ENCODE results near the gene OR52I1.

OR52I1 gene

DNA sequence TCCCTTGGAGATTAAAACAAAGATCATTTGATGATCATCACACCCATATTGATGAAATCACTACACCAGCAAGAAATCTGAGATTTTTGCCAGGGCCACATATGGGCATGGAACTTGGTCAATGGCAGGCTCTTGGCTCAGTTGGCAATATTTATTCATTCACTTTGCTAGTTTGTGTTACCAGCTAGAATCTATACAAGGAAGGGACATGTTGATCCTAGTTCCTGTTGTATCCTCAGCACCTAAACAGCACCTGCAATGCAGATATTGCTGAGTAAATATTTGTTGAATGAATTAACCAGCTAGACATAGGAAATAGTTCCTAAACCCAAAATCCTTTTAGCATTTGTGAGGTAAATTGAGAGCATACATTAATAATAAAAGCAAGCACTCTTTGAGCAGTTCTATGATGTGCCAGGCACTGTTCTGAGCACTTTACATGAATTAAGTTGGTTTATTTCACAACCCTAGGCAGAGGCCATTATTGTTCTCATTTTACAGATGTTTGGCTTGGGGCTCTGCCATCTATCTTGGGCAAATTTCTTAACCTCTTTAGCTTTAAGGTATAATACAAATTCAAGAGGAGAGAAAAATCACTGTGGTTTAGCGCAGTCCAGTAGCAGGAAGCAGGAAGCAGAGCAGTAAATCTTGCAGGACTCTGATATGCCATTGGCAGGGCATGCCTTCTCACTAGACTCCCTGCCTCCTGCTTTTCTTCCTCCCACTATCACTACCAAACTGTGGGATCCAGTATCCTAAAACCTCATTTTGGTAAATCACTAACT, 12.6 kb downstream of the OR52I1 start:
- H3K36me3 ChIP-seq (ENCODE audit: control insufficient read depth, insufficient read depth, low read length) = no peaks in the 10 kb centered on the region
- no peak overlapping the region for H3K9ac ChIP-seq (ENCODE audit: low read length)
- WGBS (ENCODE audit: extremely low coverage, insufficient coverage, low lambda C conversion rate) = no CpG with 5 or more reads among the region's 1 CpG
- no peak overlapping the region for H3K4me3 ChIP-seq (ENCODE audit: low read length)
- no peak overlapping the region for H3K23ac ChIP-seq (ENCODE audit: low read length)
- no peak overlapping the region for H3K27ac ChIP-seq (ENCODE audit: low read depth, low read length)
- H3K79me2 ChIP-seq (ENCODE audit: control insufficient read depth, insufficient read depth, low read length) = no peaks in the 10 kb centered on the region
- no peak overlapping the region for H2BK120ac ChIP-seq (ENCODE audit: low read depth, low read length)
- H4K5ac ChIP-seq (ENCODE audit: low read length) = no peak overlapping the region
- no peak overlapping the region for H3K18ac ChIP-seq (ENCODE audit: low read length)
- H3K4ac ChIP-seq (ENCODE audit: low read depth, low read length) = no peak overlapping the region
- no peak overlapping the region for H2BK5ac ChIP-seq (ENCODE audit: low read length)
- peaks cover 2% of the 10 kb centered on the region for H3K4me1 ChIP-seq (ENCODE audit: control insufficient read depth, low read depth, low read length)
- no peaks in the 10 kb centered on the region for H3K27me3 ChIP-seq (ENCODE audit: insufficient read depth, low read length, poor library complexity)
- H3K79me1 ChIP-seq (ENCODE audit: low read length) = no peaks in the 10 kb centered on the region
- H2AK5ac ChIP-seq (ENCODE audit: low read length) = no peak overlapping the region
- H4K8ac ChIP-seq (ENCODE audit: low read depth, low read length) = no peak overlapping the region
- no peak overlapping the region for H3K56ac ChIP-seq (ENCODE audit: low read length)
- no peak overlapping the region for H2BK15ac ChIP-seq (replicated peaks; ENCODE audit: low read depth)
- H3K4me2 ChIP-seq (ENCODE audit: low read length) = no peak overlapping the region
- no peak for DNase-seq

DNA sequence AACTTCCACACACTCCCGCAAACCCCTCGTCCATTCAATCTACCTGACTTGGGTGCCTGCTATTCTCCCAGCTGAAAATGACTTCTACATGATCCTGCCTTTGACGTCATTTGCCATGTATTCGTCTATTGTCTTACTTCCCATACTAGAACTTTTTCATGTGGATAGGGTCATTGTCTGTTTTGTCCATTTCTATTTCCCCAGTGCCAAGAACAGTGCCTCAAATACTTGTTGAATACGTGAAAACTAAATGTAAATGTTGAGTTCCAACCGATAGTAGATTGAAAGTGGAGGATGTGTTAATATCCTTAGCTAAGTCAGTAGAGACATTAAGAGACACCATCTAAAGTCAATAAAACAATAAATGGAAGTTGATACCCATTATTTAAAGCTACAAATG, 13.3 kb downstream of the OR52I1 start:
- Histone ChIP-seq H4K5ac (ENCODE audit: low read length) (no peak overlapping the region), H3K9ac (ENCODE audit: low read length) (no peak overlapping the region), H3K56ac (ENCODE audit: low read length) (no peak overlapping the region), H2BK5ac (ENCODE audit: low read length) (no peak overlapping the region), H3K4me1 (ENCODE audit: control insufficient read depth, low read depth, low read length) (peaks cover 2% of the 10 kb centered on the region), H3K4me3 (ENCODE audit: low read length) (no peak overlapping the region), H3K36me3 (ENCODE audit: control insufficient read depth, insufficient read depth, low read length) (no peaks in the 10 kb centered on the region), H2BK120ac (ENCODE audit: low read depth, low read length) (no peak overlapping the region), H3K4ac (ENCODE audit: low read depth, low read length) (no peak overlapping the region), H2AK5ac (ENCODE audit: low read length) (no peak overlapping the region), H4K8ac (ENCODE audit: low read depth, low read length) (no peak overlapping the region), H3K27ac (ENCODE audit: low read depth, low read length) (no peak overlapping the region), H3K18ac (ENCODE audit: low read length) (no peak overlapping the region), H3K4me2 (ENCODE audit: low read length) (peak overlapping the region; percentile 5), H2BK15ac (replicated peaks; ENCODE audit: low read depth) (no peak overlapping the region), H3K27me3 (ENCODE audit: insufficient read depth, low read length, poor library complexity) (no peaks in the 10 kb centered on the region), H3K23ac (ENCODE audit: low read length) (no peak overlapping the region), H3K79me1 (ENCODE audit: low read length) (no peaks in the 10 kb centered on the region), H3K79me2 (ENCODE audit: control insufficient read depth, insufficient read depth, low read length) (no peaks in the 10 kb centered on the region)
- DNase-seq = no peak
- no CpG with 5 or more reads among the region's 6 CpGs for WGBS (ENCODE audit: extremely low coverage, insufficient coverage, low lambda C conversion rate)

DNA sequence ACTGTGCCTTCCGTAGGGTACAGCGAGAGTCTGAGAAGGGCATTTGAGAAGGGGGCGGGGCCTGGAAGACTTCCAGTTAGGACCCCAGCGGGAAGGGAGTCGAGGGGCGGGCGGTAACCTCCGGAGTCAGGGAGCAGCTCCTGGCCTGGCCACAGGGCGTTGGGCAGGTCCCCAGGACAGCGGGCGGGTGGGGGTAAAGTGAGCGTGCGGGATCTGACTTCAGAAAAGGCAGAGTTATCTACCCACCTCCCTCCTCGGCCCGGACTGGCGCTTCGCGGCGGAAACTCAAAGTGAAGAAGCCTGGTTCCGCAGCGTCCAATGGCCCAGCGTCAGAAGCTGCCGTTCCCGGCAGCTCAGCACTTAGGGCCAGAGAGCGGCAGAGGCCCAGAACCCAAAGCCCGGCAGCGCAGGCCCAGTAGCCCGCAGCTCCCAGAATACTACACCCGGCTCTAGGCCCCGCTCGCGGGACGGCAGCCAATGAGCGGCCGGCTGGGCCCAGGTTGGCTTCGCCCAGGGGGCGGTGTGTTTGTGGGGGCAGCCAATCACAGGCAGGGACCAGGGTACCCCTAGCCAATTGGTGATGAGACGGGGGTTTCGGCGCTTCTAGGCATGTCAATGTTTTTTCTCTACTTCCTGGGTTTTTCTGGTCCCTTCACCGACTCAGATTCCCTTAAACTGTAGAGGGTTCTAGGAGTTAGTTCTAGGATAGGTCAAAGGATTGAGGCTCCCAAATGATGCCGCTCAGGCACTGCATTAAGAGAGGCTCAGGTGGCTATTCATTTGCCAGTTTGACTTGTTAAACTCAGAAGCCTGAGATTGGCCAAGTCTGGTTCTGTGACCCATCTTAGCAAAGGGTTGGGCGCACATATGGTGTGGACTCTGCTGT, 14.2 kb downstream of the OR52I1 start, which contains the start of gene TRIM68:
Gene TRIM68 (minus strand): TSS at position 451 of the 886 bp plus-strand sequence. CDS start 2,727 bp downstream, outside the sequence.
- Histone ChIP-seq H3K4ac (ENCODE audit: low read depth, low read length) (peak within 1 kb of the TSS; percentile 72), H2BK120ac (ENCODE audit: low read depth, low read length) (no peak within 1 kb of the TSS), H3K36me3 (ENCODE audit: control insufficient read depth, insufficient read depth, low read length) (no peaks in the 10 kb centered on the region), H3K9ac (ENCODE audit: low read length) (peak within 1 kb of the TSS; percentile 80), H3K4me1 (ENCODE audit: control insufficient read depth, low read depth, low read length) (peaks cover 2% of the 10 kb centered on the region), H2BK5ac (ENCODE audit: low read length) (no peak within 1 kb of the TSS), H3K23ac (ENCODE audit: low read length) (no peak within 1 kb of the TSS), H3K79me2 (ENCODE audit: control insufficient read depth, insufficient read depth, low read length) (no peaks in the 10 kb centered on the region), H4K5ac (ENCODE audit: low read length) (peak within 1 kb of the TSS; percentile 96), H2BK15ac (replicated peaks; ENCODE audit: low read depth) (no peak within 1 kb of the TSS), H3K18ac (ENCODE audit: low read length) (peak within 1 kb of the TSS; percentile 70), H3K56ac (ENCODE audit: low read length) (peak within 1 kb of the TSS; percentile 88), H2AK5ac (ENCODE audit: low read length) (no peak within 1 kb of the TSS), H3K4me3 (ENCODE audit: low read length) (peak within 1 kb of the TSS; percentile 80), H3K79me1 (ENCODE audit: low read length) (no peaks in the 10 kb centered on the region), H3K27ac (ENCODE audit: low read depth, low read length) (peak within 1 kb of the TSS; percentile 81), H3K27me3 (ENCODE audit: insufficient read depth, low read length, poor library complexity) (no peaks in the 10 kb centered on the region), H3K4me2 (ENCODE audit: low read length) (peak within 1 kb of the TSS; percentile 37), H4K8ac (ENCODE audit: low read depth, low read length) (peak within 1 kb of the TSS; percentile 99)
- DNase-seq = peak; percentile 98
- WGBS (ENCODE audit: extremely low coverage, insufficient coverage, low lambda C conversion rate) = no CpG with 5 or more reads among the region's 43 CpGs

DNA sequence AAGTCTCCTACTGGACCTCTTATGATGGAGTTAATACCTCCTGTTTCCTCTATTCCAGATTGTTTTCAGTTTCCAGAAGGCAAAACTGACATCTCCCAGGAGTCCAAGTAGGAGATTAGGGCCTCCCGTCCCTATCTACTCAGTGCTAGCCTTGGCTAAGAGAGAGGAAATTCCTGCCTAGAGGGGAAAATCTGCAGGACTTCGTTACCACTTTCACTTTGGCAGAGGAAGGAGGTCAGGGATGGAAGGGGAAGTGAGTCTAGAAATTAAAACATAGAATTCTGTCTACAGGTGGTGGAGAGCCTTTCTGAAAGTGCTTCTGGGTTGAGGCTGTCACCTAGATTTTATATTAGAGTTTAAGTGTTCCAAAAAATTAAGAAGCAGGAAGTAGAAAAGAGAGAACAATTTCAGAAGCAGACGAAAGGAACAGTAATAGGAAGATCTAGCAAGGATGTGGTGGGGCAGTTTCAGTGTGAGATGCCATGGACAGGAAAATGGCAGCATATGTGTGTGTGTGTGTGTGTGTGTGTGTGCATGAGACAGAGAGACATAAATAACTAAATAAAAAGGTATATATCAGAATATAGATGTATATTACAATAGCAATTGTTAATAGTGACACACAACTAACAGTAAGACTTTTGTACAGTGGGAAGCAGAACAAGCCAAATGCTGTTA, 16.6 kb downstream of the OR52I1 start:
- peaks cover 2% of the 10 kb centered on the region for H3K4me1 ChIP-seq (ENCODE audit: control insufficient read depth, low read depth, low read length)
- no CpG with 5 or more reads among the region's 3 CpGs for WGBS (ENCODE audit: extremely low coverage, insufficient coverage, low lambda C conversion rate)
- no peak overlapping the region for H3K4ac ChIP-seq (ENCODE audit: low read depth, low read length)
- H3K4me2 ChIP-seq (ENCODE audit: low read length) = no peak overlapping the region
- no peak overlapping the region for H3K27ac ChIP-seq (ENCODE audit: low read depth, low read length)
- H3K27me3 ChIP-seq (ENCODE audit: insufficient read depth, low read length, poor library complexity) = no peaks in the 10 kb centered on the region
- no peaks in the 10 kb centered on the region for H3K79me2 ChIP-seq (ENCODE audit: control insufficient read depth, insufficient read depth, low read length)
- H4K5ac ChIP-seq (ENCODE audit: low read length) = no peak overlapping the region
- no peak overlapping the region for H2BK15ac ChIP-seq (replicated peaks; ENCODE audit: low read depth)
- H3K79me1 ChIP-seq (ENCODE audit: low read length) = no peaks in the 10 kb centered on the region
- peak; percentile 3 for DNase-seq
- no peak overlapping the region for H2BK120ac ChIP-seq (ENCODE audit: low read depth, low read length)
- no peak overlapping the region for H3K18ac ChIP-seq (ENCODE audit: low read length)
- no peak overlapping the region for H4K8ac ChIP-seq (ENCODE audit: low read depth, low read length)
- no peak overlapping the region for H3K4me3 ChIP-seq (ENCODE audit: low read length)
- H3K36me3 ChIP-seq (ENCODE audit: control insufficient read depth, insufficient read depth, low read length) = no peaks in the 10 kb centered on the region
- H3K9ac ChIP-seq (ENCODE audit: low read length) = no peak overlapping the region
- H3K23ac ChIP-seq (ENCODE audit: low read length) = no peak overlapping the region
- H3K56ac ChIP-seq (ENCODE audit: low read length) = no peak overlapping the region
- no peak overlapping the region for H2AK5ac ChIP-seq (ENCODE audit: low read length)
- H2BK5ac ChIP-seq (ENCODE audit: low read length) = no peak overlapping the region

DNA sequence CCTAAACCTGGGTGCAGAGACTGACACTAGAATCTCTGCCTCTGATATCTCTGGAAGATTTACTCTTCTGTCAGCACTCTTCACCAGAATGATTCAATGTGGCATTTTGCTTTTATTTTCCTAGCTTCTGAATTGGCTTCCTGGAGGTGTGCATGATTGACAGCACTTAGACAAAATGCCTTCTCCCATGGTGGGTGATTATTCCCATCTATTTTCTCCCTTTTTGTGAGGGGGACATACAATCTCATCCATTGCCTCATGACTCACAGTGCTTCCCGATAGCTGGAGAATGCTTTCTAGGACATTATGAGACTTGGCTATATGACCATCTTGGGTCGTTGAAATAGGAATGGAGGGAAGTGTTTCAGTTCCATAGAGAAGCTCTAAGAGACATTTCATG, 18.1 kb downstream of the OR52I1 start:
- Histone ChIP-seq H3K79me2 (ENCODE audit: control insufficient read depth, insufficient read depth, low read length) (no peaks in the 10 kb centered on the region), H3K56ac (ENCODE audit: low read length) (no peak overlapping the region), H2BK120ac (ENCODE audit: low read depth, low read length) (no peak overlapping the region), H3K4ac (ENCODE audit: low read depth, low read length) (no peak overlapping the region), H2AK5ac (ENCODE audit: low read length) (no peak overlapping the region), H3K4me1 (ENCODE audit: control insufficient read depth, low read depth, low read length) (peaks cover 1% of the 10 kb centered on the region), H3K23ac (ENCODE audit: low read length) (no peak overlapping the region), H3K4me2 (ENCODE audit: low read length) (no peak overlapping the region), H2BK15ac (replicated peaks; ENCODE audit: low read depth) (no peak overlapping the region), H3K9ac (ENCODE audit: low read length) (no peak overlapping the region), H4K5ac (ENCODE audit: low read length) (no peak overlapping the region), H4K8ac (ENCODE audit: low read depth, low read length) (no peak overlapping the region), H3K27ac (ENCODE audit: low read depth, low read length) (no peak overlapping the region), H3K18ac (ENCODE audit: low read length) (no peak overlapping the region), H3K79me1 (ENCODE audit: low read length) (no peaks in the 10 kb centered on the region), H3K36me3 (ENCODE audit: control insufficient read depth, insufficient read depth, low read length) (no peaks in the 10 kb centered on the region), H2BK5ac (ENCODE audit: low read length) (no peak overlapping the region), H3K4me3 (ENCODE audit: low read length) (no peak overlapping the region), H3K27me3 (ENCODE audit: insufficient read depth, low read length, poor library complexity) (no peaks in the 10 kb centered on the region)
- WGBS (ENCODE audit: extremely low coverage, insufficient coverage, low lambda C conversion rate) = no CpG with 5 or more reads among the region's 2 CpGs
- DNase-seq = no peak

All from mesendoderm (in vitro differentiated cells).